HCT116 (cell line): ENCODE data around the gene RIPOR3. TPM values are rescaled to one million over a fixed set of nuclear protein-coding genes. Genes with fewer than 3 reads are reported as not detected.

Source experiments
- ATAC-seq: fragments of 200-7000 bp; cut with Tn5 transposase; 2 replicates; pipeline ENCODE4 v1.9.1; 2020; ENCODE audit warnings: mild to moderate bottlenecking, moderate library complexity
- BruUV-seq: library from RNA; stranded (reverse); fragments of 400-500 nt; replicated peaks from 2 replicates; lab custom pipeline; 2021; lab: Mats Ljungman, UMichigan
- CTCF ChIA-PET: fragments of 300-600 bp; sonication (Branson Sonifier 250); formaldehyde crosslinking; loops from one replicate; lab custom pipeline; 2021; ENCODE audit warnings: antibody characterized with exemption; lab: Charles Lee
- POLR2A ChIA-PET: fragments of 300-600, 350-600 bp; sonication (Branson Sonifier 250); formaldehyde crosslinking; loops from one replicate; lab custom pipeline; 2021; ENCODE audit warnings: antibody characterized with exemption; lab: Charles Lee
- RAD21 ChIA-PET, 2 experiments: fragments of 300-600 bp; sonication (Branson Sonifier 250); formaldehyde crosslinking; loops; one replicate each; lab custom pipeline; 2023; ENCODE audit warnings: low total read pairs in 2 of 2; ENCODE audit not compliant: uncharacterized antibody in 2 of 2, unreplicated experiment in 2 of 2, low non-redundant PET in 1 of 2; lab: Charles Lee
- DNase-seq: peaks from one replicate; pipeline ENCODE4 v3.0.0-alpha.2; 2010; ENCODE audit warnings: low read depth, low spot score
- H2AFZ ChIP-seq: fragments of 200-600 bp; shearing (Covaris generic), sonication (generic); 2 replicates; pipeline ENCODE4 v1.6.1; 2017; ENCODE audit warnings: low read depth, mixed run types, mixed read lengths, antibody characterized with exemption, low read length; ENCODE audit not compliant: poor library complexity, severe bottlenecking
- H3K27ac ChIP-seq: 2 replicates; pipeline ENCODE4 v1.5.1; 2012; ENCODE audit warnings: low read depth, low read length
- H3K27me3 ChIP-seq: fragments of 200-600 bp; sonication (generic); 2 replicates; pipeline ENCODE4 v1.6.1; 2016; ENCODE audit warnings: mixed run types, low read length, mixed read lengths; ENCODE audit not compliant: insufficient read depth
- H3K36me3 ChIP-seq, 2 experiments: fragments of 200-500 bp in 1 of 2; fragments of 200-600 bp in 1 of 2; sonication (Bioruptor generic) in 1 of 2; sonication (generic) in 1 of 2; 2 replicates each; pipeline versions ENCODE4 v1.5.1 to v1.6.1; 2014 to 2016; ENCODE audit warnings: low read length in 2 of 2, inconsistent platforms in 1 of 2, mixed read lengths in 1 of 2, mixed run types in 1 of 2; ENCODE audit not compliant: insufficient read depth in 2 of 2, control insufficient read depth in 1 of 2
- H3K4me1 ChIP-seq, 2 experiments: fragments of 200-600 bp in 1 of 2; sonication (generic) in 1 of 2; 2 replicates each; pipeline versions ENCODE4 v1.5.1 to v1.6.1; 2012 to 2017; ENCODE audit warnings: low read length in 2 of 2, inconsistent platforms in 1 of 2, mild to moderate bottlenecking in 1 of 2, mixed read lengths in 1 of 2, mixed run types in 1 of 2, moderate library complexity in 1 of 2; ENCODE audit not compliant: insufficient read depth in 2 of 2, control insufficient read depth in 1 of 2
- H3K4me2 ChIP-seq: fragments of 200-600 bp; sonication (generic); 2 replicates; pipeline ENCODE4 v1.6.1; 2017; ENCODE audit warnings: mixed run types, low read length, mixed read lengths
- H3K4me3 ChIP-seq, 2 experiments: fragments of 200-600 bp in 1 of 2; sonication (generic) in 1 of 2; replicated peaks in 1 of 2; 2 replicates each; pipeline ENCODE4 v1.5.1; 2011 to 2016; ENCODE audit warnings: low read length in 2 of 2, control low read depth in 1 of 2, low read depth in 1 of 2, mild to moderate bottlenecking in 1 of 2, mixed read lengths in 1 of 2, mixed run types in 1 of 2
- H3K79me2 ChIP-seq: fragments of 200-600 bp; sonication (generic); 2 replicates; pipeline ENCODE4 v1.6.1; 2017; ENCODE audit warnings: mild to moderate bottlenecking, mixed run types, low read length, moderate library complexity, mixed read lengths; ENCODE audit not compliant: insufficient read depth
- H3K9ac ChIP-seq: fragments of 200-600 bp; sonication (generic); 2 replicates; pipeline ENCODE4 v1.6.1; 2016; ENCODE audit warnings: low read length, mixed read lengths
- H3K9me2 ChIP-seq: fragments of 200-600 bp; sonication (generic), shearing (Covaris generic); 2 replicates; pipeline ENCODE4 v1.6.1; 2017; ENCODE audit warnings: mixed run types, mild to moderate bottlenecking, moderate library complexity; ENCODE audit not compliant: insufficient read depth
- H3K9me3 ChIP-seq, 2 experiments: fragments of 200-500 bp in 1 of 2; fragments of 200-600 bp in 1 of 2; sonication (Bioruptor generic) in 1 of 2; sonication (generic) in 1 of 2; 2 replicates each; pipeline ENCODE4 v1.6.1; 2014 to 2017; ENCODE audit warnings: low read length in 2 of 2, mixed read lengths in 2 of 2, inconsistent platforms in 1 of 2, low read depth in 1 of 2, mild to moderate bottlenecking in 1 of 2, mixed run types in 1 of 2, moderate library complexity in 1 of 2; ENCODE audit not compliant: control insufficient read depth in 1 of 2, insufficient read depth in 1 of 2
- H4K20me1 ChIP-seq: fragments of 200-600 bp; sonication (generic), shearing (Covaris generic); 2 replicates; pipeline ENCODE4 v1.6.1; 2017; ENCODE audit warnings: mixed run types, mild to moderate bottlenecking, moderate library complexity; ENCODE audit not compliant: insufficient read depth
- EGR1 ChIP-seq: IDR thresholded peaks from 2 replicates; pipeline ENCODE4 v1.6.1; 2012; ENCODE audit warnings: low read depth
- FOSL1 ChIP-seq: IDR thresholded peaks from 2 replicates; pipeline ENCODE4 v1.6.1; 2012; ENCODE audit warnings: low read depth
- JUND ChIP-seq: IDR thresholded peaks from 2 replicates; pipeline ENCODE4 v1.6.1; 2012
- POLR2A ChIP-seq: IDR thresholded peaks from 2 replicates; pipeline ENCODE4 v1.7.0; 2011; ENCODE audit warnings: borderline replicate concordance; ENCODE audit not compliant: insufficient read depth, insufficient read length; ENCODE audit errors: extremely low read depth
- POLR2AphosphoS5 ChIP-seq: IDR thresholded peaks from 2 replicates; pipeline ENCODE4 v1.6.1; 2011; ENCODE audit warnings: mild to moderate bottlenecking, low read depth, low read length, moderate library complexity
- SRF ChIP-seq: IDR thresholded peaks from 2 replicates; pipeline ENCODE4 v1.6.1; 2012; ENCODE audit warnings: low read depth
- TCF7L2 ChIP-seq: IDR thresholded peaks from 2 replicates; pipeline ENCODE4 v1.7.0; 2011; ENCODE audit warnings: borderline replicate concordance, inconsistent platforms; ENCODE audit not compliant: insufficient read depth, insufficient read length; ENCODE audit errors: extremely low read depth
- ZFX ChIP-seq: fragments of 450-650 bp; IDR thresholded peaks from 2 replicates; pipeline ENCODE4 v1.6.1; 2017
- ZNF274 ChIP-seq: fragments of 200-500 bp; sonication (Bioruptor generic); IDR thresholded peaks from 2 replicates; pipeline ENCODE4 v1.6.1; 2014; ENCODE audit warnings: mild to moderate bottlenecking, low read depth, low read length, inconsistent platforms
- intact Hi-C: fragments of 100-400 bp; cut with micrococcal nuclease; formaldehyde crosslinking; loops from 2 replicates; pipeline ENCODE4 v1.10.0; 2022
- total RNA-seq: library from RNA; stranded (reverse); gene quantifications from one replicate; pipeline ENCODE4 v1.2.1, GENCODE V29; 2021; ENCODE audit not compliant: unreplicated experiment
- TF ChIP-seq, protein P1 (sequence below): IDR thresholded peaks from 2 replicates; pipeline ENCODE4 v1.6.1; 2011; ENCODE audit warnings: mild to moderate bottlenecking, low read length, moderate library complexity; ENCODE audit not compliant: insufficient replicate concordance; ENCODE audit errors: extremely low read depth
- TF ChIP-seq, protein P2 (sequence below): IDR thresholded peaks from 2 replicates; pipeline ENCODE4 v1.6.1; 2012
- TF ChIP-seq, protein P3 (sequence below): IDR thresholded peaks from 2 replicates; pipeline ENCODE4 v1.6.1; 2012
- TF ChIP-seq, protein P4 (sequence below), 3 experiments: fragments of 200-600 bp in 1 of 3; sonication (generic) in 1 of 3; IDR thresholded peaks in 2 of 3; conservative IDR thresholded peaks in 1 of 3; 2 replicates each; pipeline ENCODE4 v1.5.1; 2012 to 2017; ENCODE audit warnings: low read depth in 2 of 3, low read length in 2 of 3, antibody characterized with exemption in 1 of 3, borderline replicate concordance in 1 of 3, control low read depth in 1 of 3, mild to moderate bottlenecking in 1 of 3, mixed read lengths in 1 of 3, mixed run types in 1 of 3, moderate library complexity in 1 of 3; ENCODE audit not compliant: insufficient read depth in 1 of 3
- TF ChIP-seq, protein P5 (sequence below): IDR thresholded peaks from 2 replicates; pipeline ENCODE4 v1.6.1; 2012; ENCODE audit warnings: low read depth

RIPOR3 gene
- total RNA-seq, 1 experiment from 2014 or later, result 0.22 TPM

DNA sequence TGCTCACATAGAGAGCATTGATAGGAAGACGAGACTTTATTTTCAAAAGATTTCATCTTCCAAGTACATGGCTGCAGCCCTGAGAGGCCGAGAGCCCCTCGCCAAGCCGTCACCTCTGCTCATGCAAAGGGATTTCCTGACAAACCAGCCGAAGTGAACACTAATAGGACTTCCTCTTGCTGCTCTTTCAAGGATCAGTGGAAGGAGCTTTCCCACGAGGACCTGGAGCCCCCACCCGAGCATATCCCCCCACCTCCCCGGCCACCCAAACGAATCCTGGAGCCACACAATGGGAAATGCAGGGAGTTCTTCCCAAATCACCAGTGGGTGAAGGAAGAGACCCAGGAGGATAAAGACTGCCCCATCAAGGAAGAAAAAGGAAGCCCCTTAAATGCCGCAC is 111.8 kb downstream of the RIPOR3 start:
- Histone ChIP-seq H4K20me1 (no peaks in the 10 kb centered on the region), H3K79me2 (peaks cover 15% of the 10 kb centered on the region; the same call in 1 of the 2 replicates), H3K27me3 (no peaks in the 10 kb centered on the region), H3K9me3 (no peaks in the 10 kb centered on the region), H3K9me2 (no peaks in the 10 kb centered on the region), H3K4me3 (no peak overlapping the region), H3K9ac (no peak overlapping the region), H3K4me1 (peaks cover 2 to 7% of the 10 kb centered on the region in 2 experiments; a peak in 2 of 4 replicates), H3K4me2 (no peak overlapping the region), H3K36me3 (peaks cover 39 to 80% of the 10 kb centered on the region in 2 experiments), H2AFZ (no peak overlapping the region), H3K27ac (no peak overlapping the region)
- BruUV-seq, result no TSS peak
- ChIA-PET POLR2A (no interaction called here), RAD21 (no interaction called here), CTCF (interaction anchor here (0.6 to 2.4 kb wide), 7 partner anchors 8 to 394 kb away, joined by 3 to 7 read pairs (median 3); no protein-coding TSS in a partner anchor)
- no peak for ATAC-seq
- no peak for DNase-seq
- TF ChIP-seq TCF7L2 (no peak), SRF (no peak), ZNF274 (no peak), JUND (no peak), POLR2A (no peak), FOSL1 (no peak), EGR1 (no peak), ZFX (no peak), POLR2AphosphoS5 (no peak)
- TF ChIP-seq, protein P1, sequence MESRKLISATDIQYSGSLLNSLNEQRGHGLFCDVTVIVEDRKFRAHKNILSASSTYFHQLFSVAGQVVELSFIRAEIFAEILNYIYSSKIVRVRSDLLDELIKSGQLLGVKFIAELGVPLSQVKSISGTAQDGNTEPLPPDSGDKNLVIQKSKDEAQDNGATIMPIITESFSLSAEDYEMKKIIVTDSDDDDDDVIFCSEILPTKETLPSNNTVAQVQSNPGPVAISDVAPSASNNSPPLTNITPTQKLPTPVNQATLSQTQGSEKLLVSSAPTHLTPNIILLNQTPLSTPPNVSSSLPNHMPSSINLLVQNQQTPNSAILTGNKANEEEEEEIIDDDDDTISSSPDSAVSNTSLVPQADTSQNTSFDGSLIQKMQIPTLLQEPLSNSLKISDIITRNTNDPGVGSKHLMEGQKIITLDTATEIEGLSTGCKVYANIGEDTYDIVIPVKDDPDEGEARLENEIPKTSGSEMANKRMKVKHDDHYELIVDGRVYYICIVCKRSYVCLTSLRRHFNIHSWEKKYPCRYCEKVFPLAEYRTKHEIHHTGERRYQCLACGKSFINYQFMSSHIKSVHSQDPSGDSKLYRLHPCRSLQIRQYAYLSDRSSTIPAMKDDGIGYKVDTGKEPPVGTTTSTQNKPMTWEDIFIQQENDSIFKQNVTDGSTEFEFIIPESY, result no peak
- TF ChIP-seq, protein P2, sequence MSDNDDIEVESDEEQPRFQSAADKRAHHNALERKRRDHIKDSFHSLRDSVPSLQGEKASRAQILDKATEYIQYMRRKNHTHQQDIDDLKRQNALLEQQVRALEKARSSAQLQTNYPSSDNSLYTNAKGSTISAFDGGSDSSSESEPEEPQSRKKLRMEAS, result no peak
- TF ChIP-seq, protein P3, sequence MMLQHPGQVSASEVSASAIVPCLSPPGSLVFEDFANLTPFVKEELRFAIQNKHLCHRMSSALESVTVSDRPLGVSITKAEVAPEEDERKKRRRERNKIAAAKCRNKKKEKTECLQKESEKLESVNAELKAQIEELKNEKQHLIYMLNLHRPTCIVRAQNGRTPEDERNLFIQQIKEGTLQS, result no peak
- TF ChIP-seq, protein P4, sequence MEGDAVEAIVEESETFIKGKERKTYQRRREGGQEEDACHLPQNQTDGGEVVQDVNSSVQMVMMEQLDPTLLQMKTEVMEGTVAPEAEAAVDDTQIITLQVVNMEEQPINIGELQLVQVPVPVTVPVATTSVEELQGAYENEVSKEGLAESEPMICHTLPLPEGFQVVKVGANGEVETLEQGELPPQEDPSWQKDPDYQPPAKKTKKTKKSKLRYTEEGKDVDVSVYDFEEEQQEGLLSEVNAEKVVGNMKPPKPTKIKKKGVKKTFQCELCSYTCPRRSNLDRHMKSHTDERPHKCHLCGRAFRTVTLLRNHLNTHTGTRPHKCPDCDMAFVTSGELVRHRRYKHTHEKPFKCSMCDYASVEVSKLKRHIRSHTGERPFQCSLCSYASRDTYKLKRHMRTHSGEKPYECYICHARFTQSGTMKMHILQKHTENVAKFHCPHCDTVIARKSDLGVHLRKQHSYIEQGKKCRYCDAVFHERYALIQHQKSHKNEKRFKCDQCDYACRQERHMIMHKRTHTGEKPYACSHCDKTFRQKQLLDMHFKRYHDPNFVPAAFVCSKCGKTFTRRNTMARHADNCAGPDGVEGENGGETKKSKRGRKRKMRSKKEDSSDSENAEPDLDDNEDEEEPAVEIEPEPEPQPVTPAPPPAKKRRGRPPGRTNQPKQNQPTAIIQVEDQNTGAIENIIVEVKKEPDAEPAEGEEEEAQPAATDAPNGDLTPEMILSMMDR (IDR thresholded peaks at IDR 0.05 in 2 of 3, conservative IDR thresholded peaks at IDR 0.05 in 1 of 3; ENCODE audit: borderline replicate concordance in 1 of 3, insufficient read depth in 1 of 3, low read depth in 2 of 3, low read length in 2 of 3), result no peak
- TF ChIP-seq, protein P5, sequence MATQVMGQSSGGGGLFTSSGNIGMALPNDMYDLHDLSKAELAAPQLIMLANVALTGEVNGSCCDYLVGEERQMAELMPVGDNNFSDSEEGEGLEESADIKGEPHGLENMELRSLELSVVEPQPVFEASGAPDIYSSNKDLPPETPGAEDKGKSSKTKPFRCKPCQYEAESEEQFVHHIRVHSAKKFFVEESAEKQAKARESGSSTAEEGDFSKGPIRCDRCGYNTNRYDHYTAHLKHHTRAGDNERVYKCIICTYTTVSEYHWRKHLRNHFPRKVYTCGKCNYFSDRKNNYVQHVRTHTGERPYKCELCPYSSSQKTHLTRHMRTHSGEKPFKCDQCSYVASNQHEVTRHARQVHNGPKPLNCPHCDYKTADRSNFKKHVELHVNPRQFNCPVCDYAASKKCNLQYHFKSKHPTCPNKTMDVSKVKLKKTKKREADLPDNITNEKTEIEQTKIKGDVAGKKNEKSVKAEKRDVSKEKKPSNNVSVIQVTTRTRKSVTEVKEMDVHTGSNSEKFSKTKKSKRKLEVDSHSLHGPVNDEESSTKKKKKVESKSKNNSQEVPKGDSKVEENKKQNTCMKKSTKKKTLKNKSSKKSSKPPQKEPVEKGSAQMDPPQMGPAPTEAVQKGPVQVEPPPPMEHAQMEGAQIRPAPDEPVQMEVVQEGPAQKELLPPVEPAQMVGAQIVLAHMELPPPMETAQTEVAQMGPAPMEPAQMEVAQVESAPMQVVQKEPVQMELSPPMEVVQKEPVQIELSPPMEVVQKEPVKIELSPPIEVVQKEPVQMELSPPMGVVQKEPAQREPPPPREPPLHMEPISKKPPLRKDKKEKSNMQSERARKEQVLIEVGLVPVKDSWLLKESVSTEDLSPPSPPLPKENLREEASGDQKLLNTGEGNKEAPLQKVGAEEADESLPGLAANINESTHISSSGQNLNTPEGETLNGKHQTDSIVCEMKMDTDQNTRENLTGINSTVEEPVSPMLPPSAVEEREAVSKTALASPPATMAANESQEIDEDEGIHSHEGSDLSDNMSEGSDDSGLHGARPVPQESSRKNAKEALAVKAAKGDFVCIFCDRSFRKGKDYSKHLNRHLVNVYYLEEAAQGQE, result no peak
- intact Hi-C loops, result loop anchor here (5.0 to 10.0 kb wide), 3 partner anchors 102 to 605 kb away; no protein-coding TSS in a partner anchor
